Measurements from ENCODE around the gene TNFAIP8L3.

DNA sequence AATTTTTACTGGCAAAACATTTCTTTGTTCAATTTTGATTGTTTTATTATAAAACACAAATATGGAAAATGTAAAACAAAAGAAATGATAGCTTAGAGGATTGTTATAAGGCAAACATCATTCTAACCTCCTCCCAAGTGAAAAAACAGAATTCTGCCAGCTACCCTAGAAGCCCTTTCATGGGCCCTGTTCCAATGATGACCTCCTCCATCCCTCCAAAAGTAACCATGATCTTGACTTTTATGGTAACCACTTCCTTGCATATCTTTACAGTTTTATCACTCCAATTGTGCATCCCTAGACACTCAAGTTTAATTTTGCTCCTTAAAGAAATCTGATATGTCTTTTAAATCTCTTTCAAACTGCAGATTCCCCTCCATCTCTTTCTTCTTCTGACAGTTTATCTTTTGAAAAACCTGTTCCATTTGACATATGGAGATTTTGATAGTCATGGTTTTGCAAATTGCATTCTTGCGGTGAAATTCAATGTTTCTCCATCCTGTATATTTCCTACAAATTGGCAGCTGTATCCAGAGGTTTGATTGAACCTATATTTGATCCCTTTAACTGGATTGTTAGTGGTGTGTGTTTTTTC, 27.0 kb upstream of the TNFAIP8L3 start:
- TF ChIP-seq, protein P1, sequence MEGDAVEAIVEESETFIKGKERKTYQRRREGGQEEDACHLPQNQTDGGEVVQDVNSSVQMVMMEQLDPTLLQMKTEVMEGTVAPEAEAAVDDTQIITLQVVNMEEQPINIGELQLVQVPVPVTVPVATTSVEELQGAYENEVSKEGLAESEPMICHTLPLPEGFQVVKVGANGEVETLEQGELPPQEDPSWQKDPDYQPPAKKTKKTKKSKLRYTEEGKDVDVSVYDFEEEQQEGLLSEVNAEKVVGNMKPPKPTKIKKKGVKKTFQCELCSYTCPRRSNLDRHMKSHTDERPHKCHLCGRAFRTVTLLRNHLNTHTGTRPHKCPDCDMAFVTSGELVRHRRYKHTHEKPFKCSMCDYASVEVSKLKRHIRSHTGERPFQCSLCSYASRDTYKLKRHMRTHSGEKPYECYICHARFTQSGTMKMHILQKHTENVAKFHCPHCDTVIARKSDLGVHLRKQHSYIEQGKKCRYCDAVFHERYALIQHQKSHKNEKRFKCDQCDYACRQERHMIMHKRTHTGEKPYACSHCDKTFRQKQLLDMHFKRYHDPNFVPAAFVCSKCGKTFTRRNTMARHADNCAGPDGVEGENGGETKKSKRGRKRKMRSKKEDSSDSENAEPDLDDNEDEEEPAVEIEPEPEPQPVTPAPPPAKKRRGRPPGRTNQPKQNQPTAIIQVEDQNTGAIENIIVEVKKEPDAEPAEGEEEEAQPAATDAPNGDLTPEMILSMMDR (IDR thresholded peaks at IDR 0.05): no peak
- no peak for TF ChIP-seq ZFX (IDR thresholded peaks at IDR 0.05; ENCODE audit: borderline replicate concordance)
